Pancreas (tissue), 10 donors: Measurements from ENCODE around the gene ACSF3. TPM values are rescaled to one million over a fixed set of nuclear protein-coding genes. Genes with fewer than 3 reads are reported as not detected.

Source experiments
- ATAC-seq, 4 donors: fragments of 200-7000 bp; cut with Tn5 transposase; one replicate each; pipeline versions ENCODE4 v1.8.0 to v1.9.1; 2020; ENCODE audit warnings: mild to moderate bottlenecking in 4 of 4, moderate library complexity in 4 of 4
- DNase-seq, 6 donors: peaks; one replicate each; pipeline ENCODE4 v3.0.0-alpha.2; 2020
- FAIRE-seq: peaks from 2 replicates; lab custom pipeline; 2012; peaks lifted over from hg19 to GRCh38; lab: Jason Lieb, UNC
- H3K27ac ChIP-seq, 4 donors: fragments of 200-600 bp; sonication (generic); 1 replicate in 3 of 4; 2 replicates in 1 of 4; pipeline versions ENCODE4 v1.5.0 to v1.8.0; 2020
- H3K27me3 ChIP-seq, 4 donors: fragments of 200-600 bp; one replicate each; pipeline ENCODE4 v1.8.0; 2021
- H3K36me3 ChIP-seq, 3 donors: fragments of 200-600 bp; sonication (generic) in 1 of 3; one replicate each; pipeline versions ENCODE4 v1.5.0 to v1.8.0; 2020 to 2021
- H3K4me1 ChIP-seq, 3 donors: fragments of 200-600 bp; one replicate each; pipeline ENCODE4 v1.8.0; 2021
- H3K4me3 ChIP-seq, 4 donors: fragments of 200-600 bp; sonication (generic) in 2 of 4; one replicate each; pipeline versions ENCODE4 v1.5.0 to v1.8.0; 2020 to 2021
- H3K9me3 ChIP-seq, 4 donors: fragments of 200-600 bp; one replicate each; pipeline ENCODE4 v1.8.0; 2021
- WGBS, 2 donors: extraction: QIAGEN DNeasy Blood & Tissue Kit; methylation state at CpG; one replicate each; pipeline ENCODE4 v1.1.7; 2013; 5-methylcytosine and 5-hydroxymethylcytosine counted together
- intact Hi-C, 3 donors: fragments of 100-400 bp; cut with DNase I; formaldehyde crosslinking; loops; one replicate each; pipeline versions ENCODE4 v1.11.1 to v1.14.2; 2022
- polyA plus RNA-seq, 2 donors: library from polyadenylated mRNA; stranded (reverse); fragments of 200-250 nt; gene quantifications; one replicate each; pipeline ENCODE4 v1.2.3, GENCODE V29; 2013
- total RNA-seq, 6 donors: library from RNA; stranded (reverse); fragmentation: NEBNext Ultra II Directional in 4 of 6; extraction: Animal tissue kit (Norgen Biotek cat#: 25700) in 4 of 6; gene quantifications; one replicate each; pipeline versions ENCODE4 v1.2.1 to v1.2.4, GENCODE V29; 2021 to 2023
- TF ChIP-seq, protein P1 (sequence below), 4 donors: fragments of 200-600 bp; sonication (generic) in 3 of 4; IDR thresholded peaks; one replicate each; pipeline versions ENCODE4 v1.5.0 to v1.8.0; 2021; ENCODE audit warnings: antibody characterized with exemption in 4 of 4
- donor health status: healthy with polysubstance abuse.
- donor health status: DM: no; HTN: no; CAD: no; lungs with moderate emphysema.
- donor health status: DM: no; HTN: no; CAD: no.
- donor health status: control.
- donor health status: control.
- donor health status: Bipolar disorder and iron deficiency.
- donor health status: DM: yes; HTN: yes; CAD: no.
- donor health status: DM: no; HTN: no; CAD: no.
- donor health status: DM: no; HTN: no; CAD: no.
- donor health status: DM: yes; HTN: yes; CAD: no.

The ACSF3 gene
- total and polyA plus RNA-seq, 8 donors = 17.3 to 36.9 (median 20.8) TPM

DNA sequence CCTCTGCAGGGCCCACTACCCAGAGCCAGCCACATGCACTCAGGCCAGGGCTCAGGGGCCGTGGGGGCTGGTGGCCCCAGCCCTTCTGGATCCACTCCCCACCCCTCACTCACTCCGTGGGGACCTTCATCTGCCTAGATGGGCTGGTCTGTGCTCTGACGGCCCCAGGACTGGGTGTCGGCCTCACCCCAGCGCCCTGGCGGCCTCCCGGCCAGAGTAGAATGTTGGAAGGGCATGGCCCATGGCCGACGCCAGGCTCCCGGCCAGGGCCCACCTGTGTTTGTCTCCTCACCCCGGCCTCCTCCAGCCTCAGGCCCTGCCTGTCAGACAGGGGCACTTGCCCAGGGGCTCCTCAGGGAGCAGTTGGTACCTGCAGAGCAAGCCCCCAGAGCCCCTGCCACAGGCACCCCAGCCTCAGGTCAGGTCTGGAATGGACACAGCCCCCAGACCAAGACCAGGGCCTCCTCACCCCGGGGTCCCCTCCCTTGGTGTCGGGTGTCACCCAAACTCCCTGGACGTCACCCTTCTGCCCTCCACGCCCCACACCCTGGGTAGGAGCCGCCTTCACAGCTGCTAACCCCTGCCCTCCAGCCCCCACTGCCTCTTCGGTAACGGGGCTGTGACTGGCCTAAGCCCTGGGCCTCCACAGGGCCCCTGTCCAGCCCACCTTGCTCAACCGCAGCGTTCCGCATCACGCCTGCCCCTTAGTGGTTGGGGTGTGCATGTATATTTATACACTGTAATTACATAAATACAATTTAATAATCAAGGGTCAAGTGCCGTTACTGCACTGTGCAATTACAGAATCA lies 74.9 kb downstream of the ACSF3 start:
- H3K27ac ChIP-seq = no peak overlapping the region
- H3K36me3 ChIP-seq = no peaks in the 10 kb centered on the region
- DNase-seq (peak in 3 of 6 donors; percentile 40 to 78 (median 61)), ATAC-seq (no peak), FAIRE-seq (no peak)
- peaks cover 0 to 7% (median 4%) of the 10 kb centered on the region in 3 donors for H3K4me1 ChIP-seq
- TF ChIP-seq, protein P1, sequence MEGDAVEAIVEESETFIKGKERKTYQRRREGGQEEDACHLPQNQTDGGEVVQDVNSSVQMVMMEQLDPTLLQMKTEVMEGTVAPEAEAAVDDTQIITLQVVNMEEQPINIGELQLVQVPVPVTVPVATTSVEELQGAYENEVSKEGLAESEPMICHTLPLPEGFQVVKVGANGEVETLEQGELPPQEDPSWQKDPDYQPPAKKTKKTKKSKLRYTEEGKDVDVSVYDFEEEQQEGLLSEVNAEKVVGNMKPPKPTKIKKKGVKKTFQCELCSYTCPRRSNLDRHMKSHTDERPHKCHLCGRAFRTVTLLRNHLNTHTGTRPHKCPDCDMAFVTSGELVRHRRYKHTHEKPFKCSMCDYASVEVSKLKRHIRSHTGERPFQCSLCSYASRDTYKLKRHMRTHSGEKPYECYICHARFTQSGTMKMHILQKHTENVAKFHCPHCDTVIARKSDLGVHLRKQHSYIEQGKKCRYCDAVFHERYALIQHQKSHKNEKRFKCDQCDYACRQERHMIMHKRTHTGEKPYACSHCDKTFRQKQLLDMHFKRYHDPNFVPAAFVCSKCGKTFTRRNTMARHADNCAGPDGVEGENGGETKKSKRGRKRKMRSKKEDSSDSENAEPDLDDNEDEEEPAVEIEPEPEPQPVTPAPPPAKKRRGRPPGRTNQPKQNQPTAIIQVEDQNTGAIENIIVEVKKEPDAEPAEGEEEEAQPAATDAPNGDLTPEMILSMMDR (IDR thresholded peaks at IDR 0.05) = no peak
- H3K9me3 ChIP-seq = no peaks in the 10 kb centered on the region
- no peak overlapping the region for H3K4me3 ChIP-seq
- intact Hi-C loops = loop anchor here in 1 of 3 donors (10.0 kb wide), 1 partner anchor 434 kb away; no protein-coding TSS in a partner anchor
- WGBS, 2 donors = 39 to 47% methylated on average over 23 of the region's 23 CpGs
- H3K27me3 ChIP-seq = peaks cover 0 to 5% (median 0%) of the 10 kb centered on the region in 4 donors

DNA sequence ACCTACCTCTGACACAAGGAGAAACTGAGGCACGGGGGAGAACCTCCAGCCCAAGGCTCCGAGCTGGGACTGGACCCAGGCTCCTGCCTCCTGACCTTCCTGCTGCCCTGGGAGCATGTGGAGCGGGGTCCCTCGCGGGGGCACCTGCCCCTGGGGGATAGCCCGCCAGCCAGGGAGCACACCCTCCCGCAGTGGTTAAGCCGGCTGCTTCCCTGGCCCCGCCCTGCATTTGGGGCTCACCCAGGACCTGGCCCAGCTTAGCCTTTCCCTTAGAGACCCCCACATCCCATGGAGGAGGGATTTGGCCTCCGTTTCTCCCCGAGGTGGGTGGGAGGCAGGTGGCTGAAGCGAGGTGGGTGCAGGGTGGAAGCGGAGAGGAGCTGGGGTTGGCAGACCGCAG lies 76.1 kb downstream of the ACSF3 start:
- Histone ChIP-seq H3K4me1 (peaks cover 0 to 7% (median 4%) of the 10 kb centered on the region in 3 donors), H3K4me3 (no peak overlapping the region), H3K27ac (no peak overlapping the region), H3K9me3 (no peaks in the 10 kb centered on the region), H3K36me3 (no peaks in the 10 kb centered on the region), H3K27me3 (peaks cover 0 to 5% (median 0%) of the 10 kb centered on the region in 4 donors)
- DNase-seq (peak in 3 of 6 donors; percentile 39 to 82 (median 52)), ATAC-seq (no peak), FAIRE-seq (no peak)
- 66 to 77% methylated on average over 12 to 14 of the region's 14 CpGs for WGBS, 2 donors
- intact Hi-C loops = loop anchor here in 2 of 3 donors (10.0 kb wide), 2 partner anchors 355 to 435 kb away; partner anchors contain the start of gene APRT (in 1 of the 2)
- TF ChIP-seq, protein P1 (IDR thresholded peaks at IDR 0.05) = no peak

DNA sequence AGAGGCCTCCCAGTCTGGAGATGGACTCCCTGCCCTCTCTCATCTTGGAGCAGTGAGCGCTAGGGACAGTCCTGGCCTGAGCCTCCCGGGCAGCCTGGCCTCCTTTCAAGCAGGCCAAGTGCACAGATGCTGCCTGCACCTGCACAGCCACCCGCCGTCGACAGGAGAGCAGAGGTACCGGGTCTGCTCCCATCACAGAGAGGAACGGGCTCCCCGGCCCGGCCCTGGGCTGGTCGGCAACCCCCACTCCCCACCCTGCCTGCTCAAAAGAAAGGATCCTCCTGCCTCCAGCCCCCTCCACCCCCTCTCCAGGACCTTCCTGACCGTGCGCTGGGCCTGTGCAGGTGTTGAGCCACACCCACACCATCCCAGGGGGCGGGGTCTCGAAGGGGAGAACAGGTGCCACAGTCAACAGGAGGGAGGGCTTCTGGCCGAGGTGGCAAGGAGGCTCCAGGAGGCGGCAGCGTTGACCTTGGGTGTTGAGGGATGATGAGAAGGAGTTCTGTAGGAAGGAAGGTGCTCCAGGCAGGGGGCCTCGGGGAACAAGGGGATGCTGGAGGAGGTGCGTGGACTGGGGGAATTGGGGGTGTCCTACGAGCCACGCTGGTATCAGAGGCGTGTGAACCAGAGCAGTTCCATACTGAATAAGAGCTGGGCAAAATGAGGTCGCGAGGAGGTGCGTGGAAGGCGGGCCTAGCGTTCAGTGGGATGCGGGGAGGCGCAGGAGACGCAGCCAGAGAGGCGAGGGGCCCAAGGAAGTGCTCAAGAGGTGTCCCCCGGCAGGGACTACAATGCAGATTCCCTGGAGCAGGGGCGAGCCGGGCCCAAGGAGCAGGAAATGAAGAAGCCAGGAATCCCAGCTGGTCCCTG lies 76.9 kb downstream of the ACSF3 start:
- Histone ChIP-seq H3K27ac (no peak overlapping the region), H3K36me3 (no peaks in the 10 kb centered on the region), H3K4me3 (peak overlapping the region in 2 of 4 donors; percentile 17 to 39), H3K27me3 (peaks cover 0 to 5% (median 0%) of the 10 kb centered on the region in 4 donors), H3K9me3 (no peaks in the 10 kb centered on the region), H3K4me1 (peaks cover 0 to 7% (median 4%) of the 10 kb centered on the region in 3 donors)
- no peak for FAIRE-seq
- peak; percentile 9 to 54 (median 16) for ATAC-seq
- TF ChIP-seq, protein P1 (IDR thresholded peaks at IDR 0.05) = no peak
- intact Hi-C loops = loop anchor here in 1 of 3 donors (10.0 kb wide), 1 partner anchor 356 kb away; the partner anchor contains the start of gene APRT
- DNase-seq = peak in 5 of 6 donors; percentile 64 to 90 (median 77)
- WGBS, 2 donors = 4 to 9% methylated on average over 31 to 34 of the region's 34 CpGs

DNA sequence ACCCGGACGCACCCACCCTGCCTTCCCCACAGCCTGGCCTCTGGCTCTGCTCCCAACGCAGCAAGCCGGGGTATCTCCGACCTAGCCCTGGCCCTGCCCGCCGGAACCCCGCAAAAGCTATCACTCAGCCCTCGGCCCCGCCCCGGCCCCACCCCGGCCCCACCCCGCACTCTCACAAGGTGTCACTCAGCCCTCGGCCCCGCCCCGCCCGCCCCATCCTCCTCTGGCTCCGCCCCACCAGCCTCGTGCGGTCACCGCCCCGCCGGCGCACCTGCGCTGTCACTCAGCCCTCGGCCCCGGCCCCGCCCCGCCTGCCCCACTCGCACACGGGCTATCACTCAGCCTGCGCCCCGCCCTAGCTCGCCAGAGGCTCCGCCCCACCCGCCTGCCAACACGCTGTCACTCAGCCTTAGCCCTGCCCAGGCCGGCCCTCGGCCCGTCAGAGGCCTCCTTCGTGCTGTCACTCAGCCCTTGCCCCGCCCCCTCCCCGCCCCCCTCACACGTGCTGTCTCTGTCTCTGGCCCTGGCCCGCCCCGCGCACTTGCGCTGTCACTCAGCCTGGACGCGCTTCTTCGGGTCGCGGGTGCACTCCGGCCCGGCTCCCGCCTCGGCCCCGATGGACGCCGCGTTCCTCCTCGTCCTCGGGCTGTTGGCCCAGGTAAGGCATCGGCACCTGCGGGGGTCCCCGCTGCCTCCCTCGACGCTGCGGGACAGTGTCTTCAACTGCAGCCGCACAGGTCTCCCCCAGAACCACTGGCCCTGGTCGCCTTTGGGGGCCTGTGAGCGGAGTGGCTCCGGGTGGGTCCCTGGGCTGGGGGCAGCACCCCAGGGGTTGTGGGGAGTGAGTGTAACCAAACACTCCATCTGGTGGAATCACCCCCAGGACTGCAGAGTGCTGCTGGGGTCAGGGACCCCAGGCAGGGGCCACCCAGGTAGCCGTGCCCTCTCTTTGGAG lies 77.8 kb downstream of the ACSF3 start, which contains the start of gene CDH15:
CDH15 (plus strand) TSS at position 533 of the 955 bp plus-strand sequence; CDS start at position 617, 84 bp downstream.
- H3K27me3 ChIP-seq = peaks cover 0 to 5% (median 0%) of the 10 kb centered on the region in 4 donors
- no peaks in the 10 kb centered on the region for H3K9me3 ChIP-seq
- peak within 1 kb of the TSS in 2 of 4 donors; percentile 17 to 39 for H3K4me3 ChIP-seq
- H3K27ac ChIP-seq = no peak within 1 kb of the TSS
- peak; percentile 89 to 94 (median 92) for ATAC-seq
- FAIRE-seq = no peak
- intact Hi-C loops = loop anchor here in 1 of 3 donors (10.0 kb wide), 1 partner anchor 357 kb away; the partner anchor contains the start of gene APRT
- WGBS, 2 donors = 6% methylated on average over 50 to 74 of the region's 74 CpGs
- H3K4me1 ChIP-seq = peaks cover 0 to 7% (median 4%) of the 10 kb centered on the region in 3 donors
- TF ChIP-seq, protein P1 (IDR thresholded peaks at IDR 0.05) = no peak
- DNase-seq = peak; percentile 95 to 99 (median 97)
- H3K36me3 ChIP-seq = no peaks in the 10 kb centered on the region
